NCI-H345 (cell line): Measurements from ENCODE around the gene TANGO6.
"Not testable (repeated sequence)": the region's sequence is repeated elsewhere in the genome, so short reads cannot be mapped to it uniquely, and the experiment has no call there.

Source experiments
- DNase-seq: peaks from one replicate; lab custom pipeline; 2025; lab: John Stamatoyannopoulos, UW

Gene TANGO6

DNA sequence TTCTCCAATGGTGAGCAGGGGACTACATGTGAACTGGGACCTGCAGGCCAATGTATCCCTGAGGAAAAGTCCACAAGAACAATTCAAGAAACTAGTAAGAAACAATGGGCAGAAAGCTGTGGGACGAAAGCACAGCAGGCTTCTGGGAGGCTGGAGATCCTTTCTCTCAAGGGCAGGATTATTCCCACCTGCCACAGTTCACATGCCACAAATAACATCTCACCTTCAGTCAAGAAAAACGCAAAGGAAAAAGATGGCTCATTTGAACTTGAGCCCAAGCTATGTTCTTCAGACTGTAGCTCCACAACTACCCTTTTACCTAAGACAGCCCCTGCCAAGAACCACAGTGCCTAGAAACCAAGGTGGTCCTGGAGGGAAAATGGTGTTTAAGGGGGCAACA lies 275.1 kb downstream of the TANGO6 start:
- DNase-seq = no peak

DNA sequence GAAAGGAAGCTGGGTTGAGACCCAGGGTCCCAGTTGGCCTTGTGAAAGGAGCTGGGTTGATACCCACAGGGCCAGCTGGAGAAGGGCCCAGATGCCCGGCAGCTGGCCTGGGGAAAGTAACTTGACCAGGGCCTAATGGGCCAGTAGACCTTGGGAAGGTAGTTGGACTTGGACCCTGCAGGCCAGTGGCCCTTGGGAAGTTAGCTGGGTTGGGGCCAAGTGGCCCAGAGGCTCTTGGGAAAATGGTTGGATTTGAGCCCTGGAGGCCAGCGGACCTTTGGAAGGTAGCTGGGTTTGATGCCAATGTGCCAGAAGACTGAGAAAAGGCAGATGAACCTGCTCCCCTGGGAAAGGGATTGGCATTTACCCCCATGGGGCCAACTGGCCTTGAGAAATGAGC lies 275.7 kb downstream of the TANGO6 start:
- DNase-seq = no peak

DNA sequence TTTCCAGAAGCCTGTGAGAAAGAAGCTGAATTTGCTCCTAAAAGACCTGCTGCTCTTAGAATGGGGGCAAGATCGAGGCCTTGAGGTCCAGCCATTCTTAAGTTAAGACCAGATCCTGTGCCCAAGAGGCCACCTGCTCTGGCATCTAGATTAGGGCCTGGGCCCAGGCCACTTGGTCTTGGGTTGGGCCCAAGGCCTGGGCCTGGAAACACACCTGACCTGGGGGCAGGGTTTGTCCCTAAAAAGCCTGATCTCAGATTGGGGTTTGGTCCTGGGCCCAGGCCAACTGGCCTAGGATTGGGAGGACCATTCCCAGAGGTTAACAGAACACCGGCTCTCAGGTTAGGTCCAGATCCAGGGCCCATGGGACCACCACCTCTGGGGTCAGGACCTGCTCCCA lies 276.2 kb downstream of the TANGO6 start:
- no peak for DNase-seq

DNA sequence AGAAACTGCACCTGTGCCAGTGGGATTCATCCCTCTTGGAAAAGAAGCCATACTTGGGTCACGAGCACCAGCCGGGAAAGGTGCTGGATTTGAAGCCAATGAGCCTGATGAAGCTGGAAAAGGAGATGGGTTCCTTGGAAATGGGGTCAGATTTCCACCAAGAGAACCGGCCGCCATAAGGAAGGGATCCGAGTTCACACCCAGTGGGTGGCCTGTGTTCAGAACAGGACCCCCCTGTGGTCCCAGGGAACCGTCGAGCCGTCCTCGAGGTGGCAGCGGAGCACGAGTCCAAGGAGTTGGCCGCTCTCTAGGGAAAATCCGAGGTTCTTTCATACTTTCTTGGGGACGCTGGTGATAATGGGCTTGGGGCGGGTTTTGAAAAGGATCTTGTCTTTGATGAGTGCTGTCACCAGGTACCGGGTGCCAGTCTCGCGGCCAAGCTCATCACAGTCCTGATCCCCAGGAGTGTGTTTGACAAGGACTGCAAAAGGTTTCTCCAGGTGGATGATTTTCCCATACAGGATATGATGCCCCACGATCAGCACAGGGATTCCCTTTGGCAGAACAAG lies 276.8 kb downstream of the TANGO6 start:
- DNase-seq = no peak

DNA sequence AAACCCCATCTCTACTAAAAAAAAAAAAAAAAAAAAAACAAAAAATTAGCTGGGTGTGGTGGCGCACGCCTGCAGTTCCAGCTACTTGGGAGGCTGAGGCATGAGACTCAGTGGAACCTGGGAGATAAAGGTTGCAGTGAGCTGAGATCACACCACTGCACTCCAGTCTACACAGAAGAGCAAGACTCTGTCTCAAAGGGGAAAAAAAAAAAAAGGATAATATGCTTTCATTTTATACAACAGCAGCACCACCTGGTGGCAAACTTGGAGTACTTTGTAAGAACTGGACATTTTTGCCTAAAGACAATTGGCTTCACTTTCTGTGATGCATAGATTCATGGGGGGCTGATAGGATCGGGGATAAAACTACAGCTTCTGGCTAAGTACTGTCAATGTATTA lies 280.6 kb downstream of the TANGO6 start:
- peak; percentile 61 for DNase-seq

DNA sequence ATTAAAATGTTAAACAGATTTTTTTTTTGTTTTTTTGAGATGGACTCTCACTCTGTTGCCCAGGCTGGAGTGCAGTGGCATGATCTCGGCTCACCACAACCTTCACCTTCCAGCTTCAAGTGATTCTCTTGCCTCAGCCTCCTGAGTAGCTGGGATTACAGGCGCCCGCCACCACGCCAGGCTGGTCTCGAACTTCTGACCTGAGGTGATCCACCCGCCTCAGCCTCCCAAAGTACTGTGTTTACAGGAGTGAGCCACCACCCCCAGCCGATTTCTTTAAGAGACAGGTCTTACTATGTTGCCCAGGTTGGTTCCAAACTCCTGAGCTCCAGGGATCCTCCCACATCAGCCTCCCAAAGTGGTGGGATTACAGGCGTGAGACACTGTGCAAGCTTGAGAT lies 281.1 kb downstream of the TANGO6 start:
- DNase-seq = not testable (repeated sequence)

DNA sequence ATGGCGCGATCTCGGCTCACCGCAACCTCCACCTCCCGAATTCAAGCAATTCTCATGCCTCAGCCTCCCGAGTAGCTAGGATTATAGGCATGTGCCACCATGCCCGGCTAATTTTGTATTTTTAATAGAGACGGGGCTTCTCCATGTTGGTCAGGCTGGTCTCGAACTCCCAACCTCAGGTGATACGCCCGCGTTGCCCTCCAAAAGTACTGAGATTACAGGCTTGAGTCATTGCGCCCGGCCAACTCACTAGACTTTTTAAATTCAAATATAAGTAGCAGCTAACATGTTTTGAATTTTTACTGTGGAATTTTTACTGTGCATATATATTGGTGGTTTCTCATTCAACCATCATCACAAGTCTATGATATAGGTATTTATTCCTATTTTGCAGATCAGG lies 281.6 kb downstream of the TANGO6 start:
- not testable (repeated sequence) for DNase-seq

DNA sequence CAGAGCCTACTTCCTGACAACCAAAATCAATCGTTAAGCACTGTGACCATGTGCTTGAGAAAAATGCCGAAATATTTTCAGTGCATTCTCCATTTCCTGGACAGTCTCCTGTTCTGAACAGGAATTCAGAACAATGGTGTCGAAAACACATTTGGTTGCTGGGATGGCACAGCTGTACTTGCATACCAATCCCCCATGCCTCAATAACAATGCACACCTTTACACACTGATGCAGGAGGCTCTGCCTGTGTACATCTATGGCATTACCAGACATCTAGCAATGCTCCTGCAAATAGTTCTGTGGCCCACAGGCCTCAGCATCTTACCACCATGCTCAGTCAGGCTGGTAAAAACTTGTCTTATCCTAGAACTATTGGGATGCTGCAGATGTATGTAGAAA lies 282.9 kb downstream of the TANGO6 start:
- DNase-seq = no peak

DNA sequence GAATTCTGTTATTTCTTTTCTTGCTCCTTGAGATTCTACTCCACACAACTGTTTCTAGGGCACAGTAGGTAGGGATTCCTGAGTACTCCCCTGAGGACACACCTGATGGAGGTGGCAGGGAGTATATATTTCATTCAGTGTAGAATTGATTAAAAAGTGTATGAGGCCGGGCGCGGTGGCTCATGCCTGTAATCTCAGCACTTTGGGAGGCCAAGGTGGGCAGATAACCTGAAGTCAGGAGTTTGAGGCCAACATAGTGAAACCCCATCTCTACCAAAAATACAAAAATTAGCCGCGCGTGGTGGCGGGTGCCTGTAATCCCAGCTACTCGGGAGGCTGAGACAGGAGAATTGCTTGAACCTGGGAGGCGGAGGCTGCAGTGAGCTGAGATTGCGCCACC lies 283.5 kb downstream of the TANGO6 start:
- DNase-seq = not testable (repeated sequence)

DNA sequence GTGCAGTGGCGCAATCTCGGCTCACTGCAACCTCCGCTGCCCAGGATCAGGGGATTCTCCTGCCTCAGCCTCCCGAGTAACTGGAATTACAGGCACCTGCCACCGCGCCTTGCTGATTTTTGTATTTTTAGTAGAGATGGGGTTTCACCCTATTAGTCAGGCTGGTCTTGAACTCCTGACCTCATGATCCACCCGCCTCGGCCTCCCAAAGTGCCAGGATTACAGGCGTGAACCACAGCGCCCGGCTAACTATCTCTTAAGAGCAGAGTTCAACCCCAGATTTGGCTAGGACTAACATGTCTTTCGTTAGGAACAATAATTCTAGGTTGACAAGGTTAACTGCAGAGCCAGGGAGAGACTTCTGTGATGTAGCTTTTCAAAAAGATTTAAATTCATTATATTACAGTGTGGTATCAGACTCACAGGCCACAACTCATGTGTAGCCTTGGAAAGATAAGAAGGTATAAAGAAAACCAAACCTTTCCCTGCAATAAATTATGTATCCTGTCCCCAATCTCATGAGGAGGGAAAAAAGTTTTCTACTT lies 284.7 kb downstream of the TANGO6 start:
- no peak for DNase-seq

DNA sequence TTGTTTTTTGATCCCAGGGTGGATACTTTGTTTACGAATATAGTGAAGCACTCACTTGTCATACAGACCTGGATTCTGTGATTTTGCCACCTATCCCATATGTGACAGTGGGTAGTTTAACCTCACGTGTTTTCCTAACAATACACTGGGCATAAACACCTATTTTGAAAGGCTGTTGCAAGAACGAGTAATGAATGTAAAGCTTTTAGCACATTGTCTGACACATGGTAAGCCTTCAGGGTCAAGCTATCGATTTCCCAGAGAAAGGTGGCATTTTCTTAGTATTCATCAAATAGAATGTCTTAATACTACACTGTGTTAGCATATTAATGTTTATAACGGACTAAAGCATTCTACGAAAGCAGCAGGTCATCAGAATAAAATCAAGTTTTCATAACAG lies 287.1 kb downstream of the TANGO6 start:
- DNase-seq = no peak

DNA sequence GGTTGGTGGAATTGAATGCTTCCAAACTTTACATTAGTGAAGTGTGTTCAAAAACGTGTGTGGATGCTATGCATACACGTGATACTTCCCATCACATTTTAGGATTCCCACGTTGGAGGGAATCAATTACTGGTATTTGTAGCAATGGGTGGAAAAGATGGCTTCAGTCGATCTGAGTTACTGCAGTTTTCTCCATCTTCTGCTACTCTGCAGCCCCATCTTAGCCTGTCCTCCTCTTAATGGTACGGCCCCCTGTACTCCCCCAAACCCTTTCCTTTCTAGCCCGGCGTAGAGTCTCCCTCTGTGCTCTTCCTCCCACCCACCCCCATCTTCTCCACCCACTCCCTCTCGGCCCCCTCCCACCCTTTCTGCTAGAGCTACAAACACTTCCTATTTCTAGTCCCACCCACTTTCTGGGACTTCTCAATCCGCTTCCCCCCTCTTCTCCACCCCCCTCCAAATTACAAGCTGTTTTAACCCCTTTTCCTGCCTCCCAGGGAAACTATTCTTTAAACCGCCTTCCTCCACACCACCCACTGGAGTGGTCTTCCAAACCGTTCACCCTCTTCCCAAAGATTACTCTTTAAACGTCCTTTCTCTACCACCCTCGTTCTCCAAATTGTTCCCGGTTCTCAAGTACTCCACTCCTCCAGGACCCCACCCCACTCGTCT lies 288.0 kb downstream of the TANGO6 start:
- DNase-seq = peak; percentile 21

DNA sequence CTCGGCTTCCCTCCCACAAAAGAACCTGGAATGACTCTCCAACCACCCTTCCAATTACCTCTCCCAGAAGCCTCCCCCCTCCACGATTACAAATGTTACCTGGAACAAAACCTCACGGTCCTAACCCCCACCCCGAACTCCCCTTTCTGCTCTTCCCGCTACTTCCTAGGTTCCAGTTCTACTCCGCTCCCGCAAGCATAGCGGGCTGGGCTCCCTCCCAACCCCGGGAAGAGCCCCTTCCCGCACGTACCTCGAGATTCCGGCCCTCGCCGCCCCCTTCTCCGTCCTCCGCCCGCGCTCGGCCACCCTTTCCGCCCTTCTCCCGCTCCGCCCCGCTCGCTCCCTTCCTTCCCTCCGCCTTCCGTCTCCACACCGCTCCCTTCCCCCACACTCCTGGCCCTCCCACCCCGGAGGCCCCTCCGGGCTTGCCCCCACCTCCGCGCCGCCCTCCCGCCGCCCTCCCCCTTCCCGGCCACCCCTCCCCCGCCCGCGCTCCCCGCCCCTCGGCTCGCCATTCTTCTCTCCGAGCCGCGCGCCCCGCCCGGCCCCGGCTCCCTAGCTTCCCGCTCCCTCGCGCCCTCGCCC lies 288.6 kb downstream of the TANGO6 start:
- DNase-seq = peak; percentile 69

DNA sequence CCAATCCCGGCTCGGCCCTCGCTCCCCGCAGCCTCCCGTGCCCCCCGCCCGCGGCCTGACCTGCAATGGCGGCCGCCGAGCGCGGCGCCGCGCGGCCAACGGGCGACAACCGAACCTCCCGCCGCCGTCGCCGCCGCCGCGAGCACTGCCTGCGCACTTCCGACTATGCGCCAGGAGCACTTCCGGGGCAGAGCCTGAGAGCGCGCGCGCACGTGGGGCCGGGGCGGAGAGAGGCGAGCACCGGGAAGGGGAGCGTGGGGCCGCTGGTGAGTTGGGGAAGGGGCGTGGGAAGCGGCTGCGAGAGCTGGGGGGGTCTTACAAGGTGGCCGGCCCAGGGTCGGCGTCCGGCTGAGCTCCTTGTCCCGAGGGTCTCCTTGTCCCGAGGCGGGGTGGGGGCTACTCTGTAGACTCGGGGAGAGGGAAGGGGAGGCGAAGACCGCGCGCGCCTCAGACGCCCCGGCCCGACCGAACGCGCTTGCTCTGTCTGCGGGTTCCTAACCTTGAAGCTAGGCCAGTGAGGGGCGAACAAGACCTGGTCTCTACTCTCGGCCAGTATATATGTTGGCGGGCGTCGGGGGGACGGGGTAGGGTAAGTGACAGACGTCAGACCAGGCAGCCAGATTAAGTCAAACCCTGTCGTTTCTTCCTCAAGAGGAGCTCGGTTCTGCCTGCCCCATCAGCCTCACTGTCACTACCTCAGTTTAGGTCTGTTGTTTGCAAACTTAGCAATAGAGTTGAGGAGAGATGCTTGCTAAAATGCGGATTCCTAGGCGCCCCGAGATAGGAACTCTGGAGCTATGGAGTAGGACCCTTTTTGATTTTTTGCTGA lies 289.3 kb downstream of the TANGO6 start, which contains the start of the genes CHTF8 and UTP4:
Gene CHTF8, minus strand, starts transcription at position 165 of the 829 bp plus-strand sequence. CDS start 11,130 bp downstream, outside the sequence.
Gene UTP4, plus strand, starts transcription at position 226 of the 829 bp plus-strand sequence. CDS start 811 bp downstream, outside the sequence.
- peak; percentile 74 for DNase-seq

DNA sequence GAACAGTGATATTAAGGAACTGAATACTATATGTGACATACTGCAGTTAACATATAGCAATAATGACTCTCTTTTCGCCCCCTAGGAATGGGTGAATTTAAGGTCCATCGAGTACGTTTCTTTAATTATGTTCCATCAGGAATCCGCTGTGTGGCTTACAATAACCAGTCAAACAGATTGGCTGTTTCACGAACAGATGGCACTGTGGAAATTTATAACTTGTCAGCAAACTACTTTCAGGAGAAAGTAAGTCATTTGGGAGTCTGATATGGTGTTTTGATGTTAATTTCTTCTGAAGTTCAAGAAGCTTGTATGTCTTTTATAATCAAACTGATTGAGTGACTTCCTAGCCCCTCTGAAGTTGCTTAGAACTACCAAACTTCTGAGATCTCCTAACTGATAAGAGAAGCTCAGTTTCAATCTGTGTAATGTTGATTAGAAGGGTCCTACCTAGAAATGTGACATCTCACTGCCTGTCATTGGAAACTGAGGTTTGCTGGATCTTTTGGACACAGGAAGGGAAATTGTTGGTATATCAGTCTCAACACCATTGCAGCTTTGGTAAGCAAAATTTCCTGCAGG lies 290.1 kb downstream of the TANGO6 start:
- DNase-seq = no peak
